HG02759 (cell line): ENCODE data around the gene SORBS2.

Experiments used
- ATAC-seq: cut with Tn5 transposase; IDR thresholded peaks from one replicate; pipeline ENCODE4 v1.9.1; 2021; ENCODE audit warnings: mild to moderate bottlenecking, moderate library complexity; ENCODE audit not compliant: unreplicated experiment

Gene SORBS2

DNA sequence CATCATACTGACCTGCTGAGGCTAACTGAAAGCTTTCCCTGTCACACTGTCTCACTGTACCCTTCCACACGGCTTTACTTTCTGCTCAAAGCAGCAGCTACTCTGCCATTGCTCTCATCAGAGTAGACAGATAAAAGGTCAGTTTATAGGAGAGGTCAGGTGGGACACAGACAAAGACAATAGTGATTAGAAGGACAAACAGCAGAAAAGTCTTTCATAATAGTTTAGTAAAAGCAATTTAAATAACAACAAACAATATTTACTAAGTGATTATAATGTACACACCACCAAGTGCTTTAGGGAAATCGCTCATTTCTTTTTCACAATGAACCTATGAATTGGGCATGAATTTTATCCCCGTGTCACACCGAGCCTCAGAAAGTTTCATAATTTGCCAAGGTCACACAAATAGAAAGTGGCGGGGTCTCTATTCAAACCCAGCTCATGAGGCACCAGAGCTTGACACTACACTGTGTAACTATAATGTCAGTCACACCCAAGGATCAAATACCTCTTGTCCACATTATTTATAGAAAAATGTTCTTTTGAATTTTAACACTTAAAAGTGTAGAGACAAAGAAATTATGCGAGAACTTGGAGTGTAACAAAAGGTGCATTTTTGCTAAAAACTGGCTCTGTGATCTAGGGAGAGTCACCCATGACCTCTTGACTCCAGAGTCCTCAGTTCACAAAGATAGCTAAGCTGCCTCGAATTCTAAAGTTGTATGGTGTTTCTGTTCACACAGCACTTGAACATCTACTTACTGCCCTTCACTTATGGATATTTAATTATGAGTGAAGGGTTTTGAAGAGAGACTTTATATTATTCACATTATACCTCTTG is 24.5 kb upstream of the SORBS2 start:
- ATAC-seq: no peak

DNA sequence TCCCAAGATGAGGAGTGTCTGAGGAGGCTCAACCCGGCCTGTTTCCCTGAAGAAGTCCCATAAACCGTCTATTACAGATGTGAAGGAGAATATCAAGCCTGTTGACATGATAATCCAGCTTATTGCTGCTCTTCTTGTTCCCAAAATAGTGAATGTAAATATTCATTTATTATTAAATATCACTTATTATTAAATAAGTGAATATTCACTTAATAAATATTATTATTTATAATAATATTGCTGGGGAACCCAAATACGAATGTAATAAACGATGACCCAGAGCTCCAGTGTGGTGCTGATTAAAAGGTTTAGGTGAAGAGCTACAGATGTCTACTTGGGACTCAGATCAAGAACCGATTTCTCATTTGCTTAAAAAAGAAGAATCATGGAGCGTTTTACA is 23.8 kb upstream of the SORBS2 start:
- no peak for ATAC-seq

DNA sequence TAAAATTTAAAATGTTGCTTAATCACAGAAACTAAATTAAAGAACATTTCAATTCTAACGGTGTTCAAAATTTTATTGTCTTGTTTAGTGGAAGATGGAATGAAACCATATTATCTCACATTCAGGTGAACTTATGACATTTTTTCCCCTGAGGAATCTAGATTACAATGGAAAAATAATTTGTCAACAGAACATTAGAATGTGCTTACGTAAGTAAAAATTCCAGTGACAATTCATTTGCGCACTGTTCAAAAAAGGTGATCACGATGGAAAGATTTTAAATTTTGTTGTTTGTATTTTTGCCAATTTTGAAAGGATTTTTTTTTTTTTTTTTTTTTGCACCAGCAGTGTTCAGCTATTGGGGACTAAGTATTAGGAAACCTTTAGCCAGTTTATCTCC is 23.3 kb upstream of the SORBS2 start:
- ATAC-seq: no peak

DNA sequence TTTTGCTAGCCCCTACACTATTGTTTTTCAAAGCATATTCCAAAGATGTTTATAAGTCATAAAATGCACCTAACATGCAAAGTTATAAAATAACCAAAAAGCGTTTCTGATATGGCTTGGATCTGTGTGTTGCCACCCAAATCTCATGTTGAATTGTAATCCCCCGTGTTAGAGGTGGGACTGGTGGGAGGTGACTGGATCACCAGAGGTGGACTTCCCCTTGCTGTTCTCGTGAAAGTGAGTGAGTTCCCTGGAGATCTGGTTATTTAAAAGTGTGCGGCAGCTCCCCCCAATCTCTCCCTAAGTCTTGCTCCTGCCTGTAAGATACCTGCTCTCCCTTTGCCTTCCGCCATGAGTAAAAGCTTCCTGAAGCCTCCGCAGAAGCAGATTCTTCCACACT is 22.8 kb upstream of the SORBS2 start:
- no peak for ATAC-seq

DNA sequence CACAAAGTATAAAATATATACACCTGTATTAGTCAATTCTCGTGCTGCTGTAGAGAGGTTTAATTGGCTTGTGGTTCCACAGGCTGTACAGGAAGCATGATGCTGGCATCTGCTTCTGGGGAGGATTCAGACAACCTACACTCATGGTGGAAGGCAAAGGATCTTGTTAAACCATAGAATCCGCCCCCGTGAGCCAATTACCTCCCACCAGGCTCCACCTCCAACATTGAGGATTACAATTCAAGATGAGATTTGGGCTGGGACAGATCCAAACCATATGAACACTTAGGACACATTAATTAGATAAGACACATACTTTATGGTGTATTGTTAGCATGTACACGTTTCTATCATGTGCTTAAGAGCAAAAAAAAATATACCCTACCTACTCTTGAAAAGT is 22.1 kb upstream of the SORBS2 start:
- ATAC-seq: no peak

DNA sequence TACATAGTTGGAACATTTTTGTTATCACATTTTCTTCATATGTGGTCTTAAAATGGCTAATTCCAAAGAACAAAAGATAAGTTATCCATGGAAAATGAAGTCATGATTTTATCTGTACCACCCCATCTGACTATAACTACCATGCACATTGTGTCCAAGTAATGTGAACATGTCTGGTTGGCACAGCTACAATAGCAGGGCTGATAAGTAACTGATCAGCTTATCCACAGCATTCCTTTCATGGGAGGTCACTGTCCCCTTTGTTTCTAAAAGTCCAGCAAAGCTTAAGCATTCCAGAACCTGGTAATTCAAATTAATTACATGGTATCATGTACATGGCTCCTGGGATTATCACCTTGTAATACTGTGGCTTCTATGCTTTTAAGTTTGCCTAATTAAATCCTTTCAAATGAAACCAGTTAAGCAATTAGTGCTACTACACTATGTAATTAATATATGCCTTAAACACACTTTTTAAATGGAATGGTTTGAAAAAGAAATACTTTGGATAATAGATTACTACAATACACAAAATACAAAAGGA is 21.1 kb upstream of the SORBS2 start:
- no peak for ATAC-seq

DNA sequence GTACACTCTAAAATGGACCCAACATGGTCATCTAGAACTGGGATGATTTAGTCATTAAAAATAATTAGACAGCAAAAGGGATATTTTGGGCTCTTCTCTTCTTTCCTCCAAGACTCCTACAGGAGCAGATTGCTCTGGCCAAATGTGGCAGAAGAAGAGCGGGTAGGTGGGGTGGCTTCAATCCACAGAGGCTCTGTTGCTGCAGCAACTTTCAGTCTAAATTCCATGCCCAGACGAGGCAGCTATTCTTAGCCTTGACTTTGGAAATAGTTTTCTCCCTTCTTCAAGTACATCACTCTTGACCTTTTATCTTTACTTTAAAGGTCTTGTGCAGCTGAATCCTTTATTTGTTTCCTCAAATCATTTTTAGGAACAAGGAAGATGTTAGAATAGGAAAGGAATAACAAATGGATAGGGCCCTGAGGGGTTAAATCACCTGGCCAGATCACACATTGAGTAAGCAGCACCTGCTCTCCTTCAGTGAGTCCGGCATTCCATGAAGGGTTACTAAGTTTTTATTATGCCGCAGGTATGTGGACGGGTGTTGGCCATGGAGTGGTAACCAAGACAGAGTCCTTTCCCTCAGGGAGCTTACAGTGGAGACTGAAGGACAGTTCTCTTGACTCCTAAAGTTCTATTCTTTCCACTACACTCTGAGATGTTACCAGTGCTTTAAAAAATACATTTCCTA is 19.3 kb upstream of the SORBS2 start:
- ATAC-seq: no peak

DNA sequence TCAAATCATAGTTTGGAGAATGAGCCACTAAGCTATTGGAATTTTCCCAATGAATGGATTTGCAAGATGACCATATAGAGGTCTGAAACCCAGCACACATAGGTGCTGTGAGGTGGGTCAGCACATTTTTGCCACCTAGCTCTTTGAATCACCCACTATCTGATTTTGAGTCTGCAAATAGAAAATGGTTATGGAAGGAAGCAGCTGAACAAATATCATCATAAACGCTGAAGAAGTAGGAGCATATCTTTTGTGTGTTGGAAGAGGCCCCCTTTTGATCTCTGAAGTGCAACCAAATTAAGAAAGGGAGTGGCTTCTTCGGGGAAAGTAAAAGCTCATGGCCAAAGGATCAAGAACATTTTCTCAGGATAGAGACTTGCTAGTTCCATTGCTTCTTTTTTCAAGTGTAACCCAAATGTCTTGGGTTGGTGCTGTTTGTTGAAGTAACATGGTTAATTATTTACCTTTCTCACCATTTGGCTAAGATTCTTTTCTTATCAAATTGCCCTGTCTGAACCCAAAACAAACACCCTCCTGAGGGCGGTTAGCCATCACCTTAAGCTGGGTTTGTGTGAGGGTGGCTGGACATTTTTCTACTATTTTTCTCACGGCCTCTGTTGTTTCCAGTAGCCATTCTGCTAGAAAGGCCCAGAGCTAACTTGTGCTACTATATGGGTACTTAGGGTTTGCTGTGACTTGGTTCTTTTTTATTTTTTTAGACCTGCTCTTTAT is 18.4 kb upstream of the SORBS2 start:
- ATAC-seq: no peak

DNA sequence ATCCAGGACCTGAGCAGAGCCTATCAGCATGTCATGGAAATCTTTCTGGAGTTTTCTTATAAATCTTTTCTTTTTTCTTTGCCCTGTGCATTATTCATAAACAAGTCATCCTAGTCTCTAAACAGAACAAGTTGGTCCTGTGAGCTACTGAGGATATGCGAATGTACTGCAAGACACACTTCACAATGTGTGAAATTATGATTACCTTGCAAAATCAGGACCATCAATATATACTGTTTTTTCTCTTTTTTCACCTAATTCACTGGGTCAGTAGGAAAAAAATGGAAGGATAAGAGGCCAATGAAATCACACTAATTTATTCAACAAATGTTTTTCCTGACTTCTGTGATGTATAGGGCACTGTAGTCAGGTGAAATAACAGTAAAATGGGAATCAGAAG is 14.4 kb upstream of the SORBS2 start:
- ATAC-seq: no peak

DNA sequence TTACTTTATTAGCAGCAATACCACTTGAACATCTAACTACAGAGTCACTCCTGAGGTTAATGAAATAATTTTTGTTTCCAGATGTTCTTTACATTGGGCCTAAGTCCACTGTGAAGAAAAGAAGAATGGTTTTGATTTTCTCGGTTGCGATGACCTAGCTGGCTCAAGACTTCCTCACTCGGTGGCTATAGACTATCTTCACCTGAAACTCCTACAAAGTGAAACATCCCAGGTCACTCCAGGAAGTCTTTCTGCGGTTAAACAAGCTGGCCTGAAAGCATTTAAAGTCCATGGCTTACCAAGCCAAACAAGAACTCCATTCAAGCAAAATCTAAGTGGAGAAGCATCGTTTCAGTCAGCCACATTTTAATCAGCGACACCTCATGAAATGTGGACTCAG is 13.7 kb upstream of the SORBS2 start:
- ATAC-seq: no peak

DNA sequence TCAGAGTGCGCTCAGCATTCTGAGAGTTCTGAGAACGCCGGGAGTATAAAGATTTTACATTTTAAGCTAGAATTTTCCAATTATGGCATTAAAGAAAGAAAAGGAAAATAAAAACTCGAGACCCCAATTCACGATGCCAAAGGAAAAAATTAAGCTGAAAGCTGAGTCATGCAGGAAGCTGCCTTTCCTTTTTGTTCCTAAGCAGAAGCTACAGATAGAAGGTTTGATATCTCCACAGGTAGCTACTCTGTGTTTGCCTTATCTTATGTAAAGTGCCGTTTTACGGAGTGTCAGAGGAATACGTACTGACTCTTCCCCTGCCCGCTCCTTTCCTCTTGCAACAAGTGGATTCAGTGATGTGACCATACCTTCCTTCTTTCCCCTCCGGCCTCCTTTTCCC is 10.8 kb upstream of the SORBS2 start:
- ATAC-seq: no peak

DNA sequence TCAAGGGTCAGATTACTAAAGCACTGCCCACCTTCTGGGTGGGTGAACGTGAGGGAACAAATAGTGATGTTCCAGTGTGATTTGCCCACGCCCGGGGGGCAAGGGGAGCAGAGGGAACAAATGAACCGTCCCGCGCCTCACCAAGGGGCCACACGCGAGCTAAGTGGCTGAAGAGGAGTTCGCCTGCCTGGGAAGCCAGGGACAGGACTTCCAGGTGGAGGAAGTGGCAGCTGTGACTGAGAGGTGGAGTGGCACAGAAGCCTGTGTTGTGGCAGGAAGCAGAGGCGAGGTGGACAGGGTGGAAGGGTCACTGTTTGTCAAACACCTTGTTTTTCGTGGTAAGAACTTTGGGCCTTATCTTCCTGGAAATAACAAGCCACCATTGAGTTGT is 9.0 kb upstream of the SORBS2 start:
- ATAC-seq: no peak

DNA sequence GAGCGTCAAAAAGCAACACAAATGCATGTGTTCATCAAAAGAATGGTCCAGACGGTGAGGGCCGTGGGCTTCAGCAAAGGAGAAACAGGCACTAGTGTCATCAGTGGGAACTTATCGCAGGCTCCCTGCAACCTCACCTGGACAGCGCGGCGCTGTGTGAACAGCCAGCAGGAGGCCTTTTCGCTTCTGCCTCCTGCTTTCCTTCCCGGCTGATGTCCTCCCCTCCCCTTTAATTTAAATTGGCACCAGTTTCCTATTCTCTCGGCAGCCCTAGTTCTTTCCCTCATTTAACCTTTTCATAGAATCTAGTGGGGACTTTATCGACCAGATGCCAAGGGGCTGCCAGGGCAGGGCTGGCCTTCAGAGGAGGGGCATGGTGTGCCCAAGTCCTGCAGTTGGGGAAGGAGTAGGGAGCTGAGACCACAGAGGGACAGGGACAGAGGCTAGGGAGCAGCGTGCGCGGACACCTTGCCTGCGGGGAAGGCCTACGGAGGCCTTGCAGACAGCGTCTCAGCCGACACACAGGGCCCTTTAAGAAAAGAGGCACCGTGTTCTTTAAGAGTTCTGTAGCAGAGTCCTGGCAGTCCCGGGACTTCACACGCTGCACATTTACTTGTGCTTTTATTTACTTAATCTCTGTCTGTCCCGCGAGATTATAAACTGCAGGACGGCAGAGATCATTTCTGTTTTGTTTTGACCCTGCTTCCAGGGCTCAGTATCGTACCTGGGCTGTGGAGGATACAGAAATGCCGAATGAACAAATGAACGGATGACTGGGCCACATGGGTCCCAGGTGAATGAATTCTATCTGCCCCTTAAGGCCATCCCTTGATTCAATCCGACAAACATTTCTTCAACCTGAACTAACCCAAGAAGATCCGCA is 8.4 kb upstream of the SORBS2 start:
- ATAC-seq: no peak

DNA sequence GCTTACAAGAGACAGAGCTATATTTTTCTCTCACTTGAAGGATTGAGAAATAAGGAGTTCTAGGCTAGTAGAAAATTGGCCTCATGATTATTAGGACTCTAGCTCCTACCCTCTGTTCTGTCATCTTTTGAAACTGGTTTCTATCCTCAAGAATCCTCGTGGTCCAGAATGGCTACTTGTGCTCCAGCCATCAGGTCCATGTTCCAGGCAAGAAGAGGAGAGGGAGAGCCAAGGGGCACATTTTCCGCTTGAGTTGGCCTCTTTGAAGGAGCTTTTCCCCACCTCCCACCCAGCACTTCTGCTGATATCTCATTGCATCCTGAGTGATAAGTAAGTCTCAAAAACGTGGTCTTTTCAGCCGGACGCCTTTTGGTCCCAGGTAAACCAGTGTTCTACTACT is 7.2 kb upstream of the SORBS2 start:
- ATAC-seq: no peak

DNA sequence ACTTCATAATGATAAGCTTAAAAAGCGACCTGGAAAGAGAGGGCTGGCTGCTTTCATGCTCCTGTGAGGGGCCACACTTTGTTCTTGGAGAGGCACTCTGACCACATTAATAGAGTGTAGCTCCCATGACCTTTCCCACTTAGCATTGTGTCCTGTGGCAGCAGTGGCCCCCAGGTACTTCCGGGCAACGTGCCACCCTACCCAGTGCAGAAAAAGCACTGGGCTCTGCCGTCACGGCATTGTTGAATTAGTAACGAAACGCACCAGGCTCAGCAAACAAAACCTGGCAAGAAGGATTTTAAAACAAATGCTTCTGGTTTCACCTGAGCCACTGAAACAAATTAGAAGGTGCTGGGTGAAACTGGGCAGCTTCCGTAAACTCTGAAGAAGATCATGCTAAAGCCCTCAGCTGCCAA is 5.4 kb upstream of the SORBS2 start:
- ATAC-seq: no peak

DNA sequence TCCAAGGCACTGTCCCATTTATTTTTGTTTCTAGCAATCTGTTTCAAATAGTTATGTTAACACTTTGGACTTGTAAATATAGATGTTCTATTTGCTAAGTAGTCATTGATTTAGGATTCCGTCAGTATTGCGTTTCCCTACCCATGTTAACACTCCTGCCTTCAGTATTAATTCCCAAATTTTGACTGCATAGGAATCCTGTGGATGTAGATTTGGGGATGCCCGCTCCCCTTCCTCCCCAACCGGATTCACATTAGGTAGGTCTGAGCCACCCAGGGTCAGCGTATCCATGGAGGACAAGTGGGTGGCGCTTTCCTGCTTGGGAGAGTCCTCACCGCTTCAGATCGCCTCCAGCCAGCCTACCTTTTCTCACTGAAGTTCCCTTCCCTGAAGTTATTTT is 1.1 kb upstream of the SORBS2 start:
- no peak for ATAC-seq

DNA sequence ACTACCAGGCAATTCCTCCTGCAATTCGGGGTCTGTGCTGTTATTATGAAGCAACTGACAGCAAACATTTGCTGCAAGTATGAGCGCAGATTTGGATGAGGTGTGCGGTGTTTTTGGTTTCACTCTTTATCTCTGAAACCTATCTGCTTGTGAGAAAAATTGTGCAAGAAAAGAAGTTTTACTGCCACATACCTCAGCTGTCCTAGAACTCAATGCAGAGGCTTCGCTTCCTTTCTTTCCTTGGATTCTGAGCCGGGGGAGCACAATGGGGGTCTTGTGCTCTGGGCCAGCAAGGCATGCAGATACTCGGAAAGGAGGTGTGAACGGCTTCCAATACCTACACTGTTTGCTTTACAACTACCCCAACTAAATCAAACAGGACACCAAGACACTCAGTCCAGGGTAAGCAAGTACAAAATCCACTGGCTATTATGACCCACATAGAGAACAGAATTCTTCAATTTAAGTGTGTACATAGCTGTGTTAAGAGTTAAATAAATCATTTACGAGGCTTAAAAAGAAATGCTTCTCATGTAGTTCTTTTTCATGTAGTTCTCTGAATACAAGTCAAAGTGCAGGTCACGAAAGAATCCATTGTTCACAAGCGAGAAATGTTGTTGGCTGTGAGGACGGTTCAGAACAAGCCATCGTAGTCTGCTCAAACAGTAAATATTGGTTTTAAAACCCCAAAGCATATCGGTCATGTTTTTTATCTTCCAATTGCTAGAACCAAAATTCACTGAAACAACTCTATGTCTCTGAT is 1.1 kb downstream of the SORBS2 start:
- no peak for ATAC-seq

DNA sequence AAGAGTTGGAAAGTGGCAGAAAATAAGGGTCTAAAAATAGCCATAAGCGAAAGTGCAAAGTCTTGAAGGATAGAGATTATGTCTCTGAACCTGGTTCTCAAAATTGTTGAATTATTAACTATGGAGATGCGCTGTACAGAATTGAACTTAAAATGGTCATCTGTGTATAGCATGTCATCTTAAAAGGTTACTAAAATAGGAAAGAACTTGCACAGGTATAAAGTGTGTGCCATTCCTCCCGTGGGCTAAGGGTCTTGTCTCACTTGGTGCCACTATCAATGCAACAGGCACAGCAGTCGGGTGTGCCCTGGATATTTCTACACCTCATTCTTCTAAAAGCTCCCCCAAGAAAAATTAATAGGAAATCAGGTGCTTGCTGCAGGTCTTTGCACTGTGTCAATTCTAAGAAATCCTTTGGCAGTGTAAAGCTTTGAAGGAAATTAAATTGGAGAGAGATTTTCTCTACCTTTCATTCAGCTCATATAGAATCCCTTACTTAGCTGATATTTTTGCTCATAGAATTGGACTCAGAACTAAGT is 2.4 kb downstream of the SORBS2 start:
- no peak for ATAC-seq

DNA sequence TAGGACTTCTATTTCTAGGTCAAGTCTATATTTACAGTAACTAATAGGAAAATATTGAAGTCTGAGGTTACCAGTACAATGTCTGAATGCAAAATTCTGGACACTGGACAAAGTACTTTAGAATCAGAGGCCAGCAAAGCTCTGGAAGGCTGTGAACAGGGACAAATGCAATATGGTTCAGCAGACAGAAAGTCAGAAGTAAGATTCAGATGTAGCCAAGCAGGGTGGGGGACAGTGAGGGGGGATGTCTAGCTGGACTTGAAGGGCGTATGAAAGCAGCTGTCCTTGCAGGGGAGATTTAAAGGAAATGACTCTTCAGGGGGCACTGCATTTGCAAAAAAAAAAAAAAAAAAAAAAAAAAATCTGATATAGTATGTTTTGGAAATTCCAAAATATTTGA is 2.9 kb downstream of the SORBS2 start:
- ATAC-seq: no peak

DNA sequence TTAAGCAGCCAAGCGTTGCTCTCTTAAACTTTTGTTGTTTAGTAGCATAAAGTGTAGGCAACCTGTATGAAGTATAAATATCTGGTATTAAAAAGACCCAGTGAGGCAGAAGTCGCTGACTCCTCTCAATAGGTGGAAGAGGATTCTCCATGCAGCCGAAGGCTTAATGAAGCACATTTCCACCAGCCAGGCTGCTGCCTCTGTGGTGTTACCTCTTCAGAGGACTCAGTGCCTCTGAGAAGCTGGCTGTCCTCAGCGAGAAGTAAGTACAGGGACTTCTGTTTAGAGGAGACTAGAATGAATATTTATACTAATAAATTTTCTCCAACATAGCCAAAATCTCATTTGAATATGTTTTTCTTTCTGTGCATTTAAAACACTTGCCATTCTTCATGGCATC is 6.0 kb downstream of the SORBS2 start:
- no peak for ATAC-seq
